ENCODE data around the gene RNASEH2C. TPM values are rescaled to one million over a fixed set of nuclear protein-coding genes. Genes with fewer than 3 reads are reported as not detected.
"Not testable (repeated sequence)": the region's sequence is repeated elsewhere in the genome, so short reads cannot be mapped to it uniquely, and the experiment has no call there.

Gene RNASEH2C
- total RNA-seq, result 100 to 1,000 TPM in 1 of 4 donors, 10 to 100 TPM in 3; 72.1 to 137 (median 80.9) TPM

DNA sequence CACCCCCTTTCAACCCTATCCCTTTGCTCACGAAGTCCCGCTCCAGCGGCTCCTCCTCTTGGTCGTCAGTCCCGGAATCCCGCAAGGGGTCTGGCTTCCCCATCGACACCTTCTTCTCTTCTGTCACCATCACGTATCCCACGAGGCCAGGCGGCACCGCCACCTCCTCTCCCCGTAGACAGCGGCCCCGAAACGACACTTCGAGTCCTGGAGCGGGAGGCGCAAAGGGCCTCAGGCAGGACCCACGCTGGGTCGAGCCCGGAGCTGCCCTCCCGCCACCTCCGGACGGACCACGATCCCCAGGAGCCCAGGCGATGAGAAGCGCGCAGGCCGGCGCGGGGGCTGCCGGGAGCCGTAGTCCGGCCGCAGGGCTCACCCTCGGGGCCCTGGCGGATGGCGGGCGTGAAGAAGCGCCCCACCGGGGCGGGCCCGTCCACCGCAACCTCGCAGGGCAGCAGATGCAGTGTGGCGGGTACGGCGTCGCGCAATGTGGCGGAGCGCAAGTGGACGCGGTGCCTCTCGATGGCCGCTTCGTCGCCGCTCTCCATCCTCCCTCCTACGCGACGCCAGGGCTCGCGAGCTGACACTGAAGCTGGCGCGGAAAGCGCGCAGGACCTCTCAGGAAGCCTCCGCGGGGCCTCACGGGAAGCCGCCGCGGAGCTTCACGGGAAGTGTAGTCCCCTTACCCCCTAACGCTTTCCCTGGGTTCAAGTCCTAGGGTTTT, at the start of gene RNASEH2C:
RNASEH2C (minus strand) TSS at position 588 of the 724 bp plus-strand sequence; CDS start at position 548, 40 bp downstream.
- TF ChIP-seq EP300 (IDR thresholded peaks at IDR 0.05), result no peak
- TF ChIP-seq, protein P1, sequence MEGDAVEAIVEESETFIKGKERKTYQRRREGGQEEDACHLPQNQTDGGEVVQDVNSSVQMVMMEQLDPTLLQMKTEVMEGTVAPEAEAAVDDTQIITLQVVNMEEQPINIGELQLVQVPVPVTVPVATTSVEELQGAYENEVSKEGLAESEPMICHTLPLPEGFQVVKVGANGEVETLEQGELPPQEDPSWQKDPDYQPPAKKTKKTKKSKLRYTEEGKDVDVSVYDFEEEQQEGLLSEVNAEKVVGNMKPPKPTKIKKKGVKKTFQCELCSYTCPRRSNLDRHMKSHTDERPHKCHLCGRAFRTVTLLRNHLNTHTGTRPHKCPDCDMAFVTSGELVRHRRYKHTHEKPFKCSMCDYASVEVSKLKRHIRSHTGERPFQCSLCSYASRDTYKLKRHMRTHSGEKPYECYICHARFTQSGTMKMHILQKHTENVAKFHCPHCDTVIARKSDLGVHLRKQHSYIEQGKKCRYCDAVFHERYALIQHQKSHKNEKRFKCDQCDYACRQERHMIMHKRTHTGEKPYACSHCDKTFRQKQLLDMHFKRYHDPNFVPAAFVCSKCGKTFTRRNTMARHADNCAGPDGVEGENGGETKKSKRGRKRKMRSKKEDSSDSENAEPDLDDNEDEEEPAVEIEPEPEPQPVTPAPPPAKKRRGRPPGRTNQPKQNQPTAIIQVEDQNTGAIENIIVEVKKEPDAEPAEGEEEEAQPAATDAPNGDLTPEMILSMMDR (IDR thresholded peaks at IDR 0.05), result no peak
- TF ChIP-seq POLR2A (IDR thresholded peaks at IDR 0.05; ENCODE audit: low read depth), result peak; percentile 33
- TF ChIP-seq POLR2AphosphoS5 (IDR thresholded peaks at IDR 0.05), result peak; percentile 93 to 97
- WGBS, result 0% methylated on average over 14 of the region's 76 CpGs
- DNase-seq (ENCODE audit: extremely low spot score), result peak; percentile 94
- intact Hi-C loops (cut with DNase I), result no loop called here
- H3K4me1 ChIP-seq, result peaks cover 14 to 39% (median 36%) of the 10 kb centered on the region in 4 donors
- peak within 1 kb of the TSS; percentile 90 to 95 (median 94) for H3K27ac ChIP-seq (replicated peaks in 1 of 4)
- H3K36me3 ChIP-seq, result peaks cover 24 to 43% (median 41%) of the 10 kb centered on the region in 4 donors
- H3K4me3 ChIP-seq, result peak within 1 kb of the TSS; percentile 79 to 99 (median 86)
- no peaks in the 10 kb centered on the region for H3K27me3 ChIP-seq
- no peaks in the 10 kb centered on the region for H3K9me3 ChIP-seq

DNA sequence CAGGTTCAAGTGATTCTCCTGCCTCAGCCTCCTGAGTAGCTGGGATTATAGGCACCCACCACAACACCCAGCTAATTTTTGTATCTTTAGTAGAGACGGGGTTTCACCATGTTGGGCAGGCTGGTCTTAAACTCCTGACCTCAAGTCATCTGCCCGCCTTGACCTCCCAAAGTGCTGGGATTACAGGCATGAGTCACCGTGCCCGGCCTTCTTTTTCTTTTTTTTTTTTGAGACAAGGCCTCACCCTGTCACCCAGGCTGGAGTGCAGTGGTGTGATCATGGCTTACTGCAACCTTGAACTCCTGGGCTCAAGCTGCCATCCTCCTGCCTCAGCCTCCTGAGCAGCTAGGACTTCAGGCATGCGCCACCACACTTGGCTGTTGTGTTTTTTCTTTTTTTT, 47.2 kb upstream of the RNASEH2C start:
- intact Hi-C loops (cut with DNase I), result loop anchor here (2.0 kb wide), 1 partner anchor 51 kb away; no protein-coding TSS in a partner anchor
- 81% methylated on average over 5 of the region's 5 CpGs for WGBS
- H3K4me3 ChIP-seq, result not testable (repeated sequence)

DNA sequence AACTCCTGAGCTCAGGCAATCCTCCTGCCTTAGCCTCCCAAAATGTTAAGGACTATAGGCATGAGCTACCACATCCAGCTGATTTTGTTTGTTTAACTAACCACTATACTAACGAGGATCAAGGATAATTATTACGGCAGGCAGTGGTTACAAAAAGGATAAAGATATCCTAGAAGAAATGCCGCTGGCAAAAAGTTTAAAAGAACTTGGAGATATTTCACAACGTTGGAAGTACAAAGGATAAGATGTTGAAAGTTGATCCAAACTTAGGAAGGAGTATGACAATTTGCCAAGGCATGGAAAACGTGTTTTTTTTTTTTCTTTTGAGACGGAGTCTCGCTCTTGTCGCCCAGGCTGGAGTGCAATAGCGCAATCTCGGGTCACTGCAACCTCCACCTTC, 46.8 kb upstream of the RNASEH2C start:
- WGBS, result 79% methylated on average over 10 of the region's 10 CpGs
- Histone ChIP-seq H3K36me3 (no peaks in the 10 kb centered on the region), H3K9me3 (no peaks in the 10 kb centered on the region), H3K27me3 (no peaks in the 10 kb centered on the region), H3K4me3 (no peak overlapping the region), H3K4me1 (peaks cover 0 to 4% (median 0%) of the 10 kb centered on the region in 4 donors), H3K27ac (replicated peaks in 1 of 4) (no peak overlapping the region)
- TF ChIP-seq POLR2A (IDR thresholded peaks at IDR 0.05; ENCODE audit: low read depth) (no peak), POLR2AphosphoS5 (IDR thresholded peaks at IDR 0.05) (no peak)
- TF ChIP-seq, protein P1 (IDR thresholded peaks at IDR 0.05), result no peak
- intact Hi-C loops (cut with DNase I), result no loop called here
- DNase-seq (ENCODE audit: extremely low spot score), result peak; percentile 8

More for the DNA sequence above, 47.2 kb upstream of the RNASEH2C start:
- H3K4me1 ChIP-seq; H3K9me3 ChIP-seq; H3K36me3 ChIP-seq; H3K27me3 ChIP-seq; H3K27ac ChIP-seq (replicated peaks in 1 of 4): not testable (repeated sequence)
- peak; percentile 2 for DNase-seq (ENCODE audit: extremely low spot score)

DNA sequence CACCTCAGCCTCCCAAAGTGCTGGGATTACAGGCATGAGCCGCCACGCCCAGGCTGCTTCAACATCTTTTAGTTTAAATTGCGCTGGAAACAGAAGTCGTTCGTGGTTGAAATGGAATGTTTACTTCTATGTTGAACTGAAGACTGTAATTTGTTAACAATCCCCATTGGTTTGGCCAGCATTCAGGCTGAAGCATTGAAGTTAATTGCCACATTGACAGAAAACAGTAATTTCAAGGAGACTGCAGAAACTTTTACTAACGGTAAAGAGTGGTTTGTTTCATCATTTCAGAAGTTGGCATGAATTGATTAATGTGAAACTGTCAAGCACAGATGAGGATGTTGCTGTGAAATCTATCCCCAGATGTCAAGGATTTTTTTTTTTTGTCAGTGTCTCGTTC, 45.9 kb upstream of the RNASEH2C start:
- Histone ChIP-seq H3K4me3 (no peak overlapping the region), H3K27ac (replicated peaks in 1 of 4) (no peak overlapping the region), H3K36me3 (no peaks in the 10 kb centered on the region), H3K4me1 (peaks cover 0 to 4% (median 0%) of the 10 kb centered on the region in 4 donors), H3K27me3 (no peaks in the 10 kb centered on the region), H3K9me3 (no peaks in the 10 kb centered on the region)
- DNase-seq (ENCODE audit: extremely low spot score), result peak; percentile 89
- TF ChIP-seq EP300 (IDR thresholded peaks at IDR 0.05) (no peak), POLR2A (IDR thresholded peaks at IDR 0.05; ENCODE audit: low read depth) (no peak), POLR2AphosphoS5 (IDR thresholded peaks at IDR 0.05) (no peak)
- TF ChIP-seq, protein P1 (IDR thresholded peaks at IDR 0.05), result no peak
- intact Hi-C loops (cut with DNase I), result no loop called here
- WGBS, result 49% methylated on average over 7 of the region's 7 CpGs

DNA sequence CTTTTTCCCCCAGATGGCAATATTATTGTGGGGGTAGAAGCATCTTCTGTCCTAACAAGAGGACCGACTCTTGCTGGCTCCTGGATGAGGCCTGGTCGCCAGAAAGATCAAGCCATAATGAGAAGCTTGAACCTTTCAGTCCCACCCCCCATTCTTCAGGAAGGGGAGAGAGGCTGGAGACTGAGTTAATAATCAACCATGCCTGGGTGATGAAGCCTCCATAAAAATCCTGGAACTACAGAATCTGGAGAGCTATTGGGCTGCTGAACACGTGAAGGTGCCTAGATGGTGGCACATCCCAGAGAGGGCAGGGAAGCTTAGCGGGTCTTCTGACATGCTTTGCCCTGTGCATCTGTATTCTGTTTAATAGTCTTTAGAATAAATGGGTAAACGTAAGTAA, 43.8 kb upstream of the RNASEH2C start:
- intact Hi-C loops (cut with DNase I), result no loop called here
- Histone ChIP-seq H3K4me3 (no peak overlapping the region), H3K9me3 (no peaks in the 10 kb centered on the region), H3K36me3 (no peaks in the 10 kb centered on the region), H3K4me1 (peaks cover 0 to under 1% (median 0%) of the 10 kb centered on the region in 4 donors), H3K27me3 (no peaks in the 10 kb centered on the region), H3K27ac (replicated peaks in 1 of 4) (no peak overlapping the region)
- TF ChIP-seq, protein P1 (IDR thresholded peaks at IDR 0.05), result no peak
- no peak for TF ChIP-seq POLR2AphosphoS5 (IDR thresholded peaks at IDR 0.05)
- TF ChIP-seq POLR2A (IDR thresholded peaks at IDR 0.05; ENCODE audit: low read depth), result no peak
- no peak for TF ChIP-seq EP300 (IDR thresholded peaks at IDR 0.05)
- 79% methylated on average over 5 of the region's 5 CpGs for WGBS
- DNase-seq (ENCODE audit: extremely low spot score), result no peak

DNA sequence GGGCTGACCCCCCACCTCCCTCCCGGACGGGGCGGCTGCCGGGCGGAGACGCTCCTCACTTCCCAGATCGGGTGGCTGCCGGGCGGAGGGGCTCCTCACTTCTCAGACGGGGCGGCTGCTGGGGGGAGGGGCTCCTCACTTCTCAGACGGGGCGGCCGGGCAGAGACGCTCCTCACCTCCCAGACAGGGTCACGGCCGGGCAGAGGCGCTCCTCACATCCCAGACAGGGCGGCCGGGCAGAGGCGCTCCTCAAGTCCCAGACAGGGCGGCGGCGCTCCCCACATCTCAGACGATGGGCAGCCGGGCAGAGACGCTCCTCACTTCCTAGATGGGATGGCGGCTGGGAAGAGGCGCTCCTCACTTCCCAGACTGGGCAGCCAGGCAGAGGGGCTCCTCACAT, 42.2 kb upstream of the RNASEH2C start:
- H3K27ac ChIP-seq (replicated peaks in 1 of 4); H3K4me3 ChIP-seq; H3K36me3 ChIP-seq; H3K9me3 ChIP-seq; H3K4me1 ChIP-seq; H3K27me3 ChIP-seq; intact Hi-C loops (cut with DNase I); DNase-seq (ENCODE audit: extremely low spot score): not testable (repeated sequence)
- 80% methylated on average over 7 of the region's 29 CpGs for WGBS

DNA sequence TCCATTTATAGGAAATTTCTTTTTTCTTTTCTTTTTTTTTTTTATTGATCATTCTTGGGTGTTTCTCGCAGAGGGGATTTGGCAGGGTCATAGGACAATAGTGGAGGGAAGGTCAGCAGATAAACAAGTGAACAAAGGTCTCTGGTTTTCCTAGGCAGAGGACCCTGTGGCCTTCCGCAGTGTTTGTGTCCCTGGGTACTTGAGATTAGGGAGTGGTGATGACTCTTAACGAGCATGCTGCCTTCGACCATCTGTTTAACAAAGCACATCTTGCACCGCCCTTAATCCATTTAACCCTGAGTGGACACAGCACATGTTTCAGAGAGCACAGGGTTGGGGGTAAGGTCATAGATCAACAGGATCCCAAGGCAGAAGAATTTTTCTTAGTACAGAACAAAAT, 41.6 kb upstream of the RNASEH2C start:
- H3K27me3 ChIP-seq; H3K27ac ChIP-seq (replicated peaks in 1 of 4); DNase-seq (ENCODE audit: extremely low spot score); intact Hi-C loops (cut with DNase I); H3K4me3 ChIP-seq; H3K9me3 ChIP-seq; H3K36me3 ChIP-seq; H3K4me1 ChIP-seq: not testable (repeated sequence)
- 84% methylated on average over 5 of the region's 5 CpGs for WGBS
